ENCODE data around the gene ACTG2.
A peak's percentile ranks its signal among the peaks of the same experiment; 100 is the strongest.

ACTG2 gene

GRCh38 chr2:73921581-73921980 lies 28.8 kb downstream of the ACTG2 start:
- Histone ChIP-seq H3K4me1 (ENCODE audit: control insufficient read depth in 1 of 2, insufficient read depth in 1 of 2, low read depth in 1 of 2, low read length in 1 of 2) (peaks cover 46 to 47% of the 10 kb centered on the region in 2 experiments), H3K27me3 (no peaks in the 10 kb centered on the region), H3K36me3 (no peaks in the 10 kb centered on the region), H3K4me3 (ENCODE audit: low read depth in 1 of 2, low read length in 1 of 2) (no peak overlapping the region), H3K9me3 (no peaks in the 10 kb centered on the region), H3K27ac (no peak overlapping the region)
- no peak for TF ChIP-seq CTCF (IDR thresholded peaks at IDR 0.05)

- Histone ChIP-seq H3K4me1 (ENCODE audit: control insufficient read depth in 1 of 2, insufficient read depth in 1 of 2, low read depth in 1 of 2, low read length in 1 of 2) (peaks cover 53 to 55% of the 10 kb centered on the region in 2 experiments), H3K9me3 (no peaks in the 10 kb centered on the region), H3K27me3 (no peaks in the 10 kb centered on the region), H3K27ac (peak overlapping the region; percentile 58), H3K36me3 (no peaks in the 10 kb centered on the region), H3K4me3 (ENCODE audit: low read depth in 1 of 2, low read length in 1 of 2) (no peak overlapping the region)
- no peak for TF ChIP-seq CTCF (IDR thresholded peaks at IDR 0.05)
Measured at GRCh38 chr2:73922681-73923080, 29.9 kb downstream of the ACTG2 start.

- Histone ChIP-seq H3K4me3 (ENCODE audit: low read depth in 1 of 2, low read length in 1 of 2) (peak overlapping the region in 1 of 2 experiments; percentile 79), H3K36me3 (no peaks in the 10 kb centered on the region), H3K27me3 (no peaks in the 10 kb centered on the region), H3K4me1 (ENCODE audit: control insufficient read depth in 1 of 2, insufficient read depth in 1 of 2, low read depth in 1 of 2, low read length in 1 of 2) (peaks cover 72 to 80% of the 10 kb centered on the region in 2 experiments), H3K9me3 (no peaks in the 10 kb centered on the region), H3K27ac (peak overlapping the region; percentile 95)
- TF ChIP-seq CTCF (IDR thresholded peaks at IDR 0.05) = no peak
Measured at GRCh38 chr2:73925033-73925704, 32.4 kb downstream of the ACTG2 start.

GRCh38 chr2:73925853-73926492 lies 33.2 kb downstream of the ACTG2 start:
- Histone ChIP-seq H3K27me3 (no peaks in the 10 kb centered on the region), H3K36me3 (no peaks in the 10 kb centered on the region), H3K27ac (peak overlapping the region; percentile 95), H3K4me1 (ENCODE audit: control insufficient read depth in 1 of 2, insufficient read depth in 1 of 2, low read depth in 1 of 2, low read length in 1 of 2) (peaks cover 69 to 80% of the 10 kb centered on the region in 2 experiments), H3K9me3 (no peaks in the 10 kb centered on the region), H3K4me3 (ENCODE audit: low read depth in 1 of 2, low read length in 1 of 2) (peak overlapping the region; percentile 70 to 79)
- no peak for TF ChIP-seq CTCF (IDR thresholded peaks at IDR 0.05)

GRCh38 chr2:73926493-73927327 lies 33.9 kb downstream of the ACTG2 start, which contains the start of gene DGUOK:
TSS of gene DGUOK (plus strand) at chr2:73926880. CDS start at chr2:73926911, 31 bp downstream.
- Histone ChIP-seq H3K9me3 (no peaks in the 10 kb centered on the region), H3K4me3 (ENCODE audit: low read depth in 1 of 2, low read length in 1 of 2) (peak within 1 kb of the TSS; percentile 70 to 79), H3K4me1 (ENCODE audit: control insufficient read depth in 1 of 2, insufficient read depth in 1 of 2, low read depth in 1 of 2, low read length in 1 of 2) (peaks cover 67 to 75% of the 10 kb centered on the region in 2 experiments), H3K27ac (peak within 1 kb of the TSS; percentile 95), H3K36me3 (peaks cover 4% of the 10 kb centered on the region), H3K27me3 (no peaks in the 10 kb centered on the region)
- TF ChIP-seq CTCF (IDR thresholded peaks at IDR 0.05) = peak; percentile 36

Measured in neutrophil (primary cell).